HG02970 (cell line): ENCODE measurements around the gene NUDT17.

Source experiments
- ATAC-seq: cut with Tn5 transposase; IDR thresholded peaks from one replicate; pipeline ENCODE4 v1.9.1; 2021; ENCODE audit warnings: mild to moderate bottlenecking, moderate library complexity, moderate number of reproducible peaks; ENCODE audit not compliant: unreplicated experiment, low FRiP score

Gene NUDT17

GRCh38 chr1:145886816-145887215, 41.4 kb downstream of the NUDT17 start:
- ATAC-seq: no peak

DNA sequence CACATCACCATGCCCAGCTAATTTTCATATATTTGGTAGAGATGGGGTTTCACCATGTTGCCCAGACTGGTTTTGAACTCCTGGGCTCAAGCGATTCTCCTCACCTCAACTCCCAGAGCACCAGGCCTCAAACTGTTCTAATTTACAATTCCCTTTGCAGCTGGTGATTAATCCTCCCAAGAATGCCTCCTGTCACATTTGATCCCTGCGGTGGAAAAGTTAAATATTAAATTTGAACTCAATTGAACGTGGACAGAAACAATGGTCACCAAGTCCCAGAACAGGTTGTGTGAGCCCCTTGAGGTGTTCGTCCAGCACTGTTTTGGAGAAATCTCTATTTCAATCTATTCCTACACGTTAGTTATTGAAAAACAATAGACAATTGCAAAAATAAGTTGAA, 42.2 kb downstream of the NUDT17 start:
- no peak for ATAC-seq

- ATAC-seq: no peak
Measured at GRCh38 chr1:145889722-145890121, 44.3 kb downstream of the NUDT17 start.

- ATAC-seq: no peak
Measured at GRCh38 chr1:145891143-145891542, 45.7 kb downstream of the NUDT17 start.

DNA sequence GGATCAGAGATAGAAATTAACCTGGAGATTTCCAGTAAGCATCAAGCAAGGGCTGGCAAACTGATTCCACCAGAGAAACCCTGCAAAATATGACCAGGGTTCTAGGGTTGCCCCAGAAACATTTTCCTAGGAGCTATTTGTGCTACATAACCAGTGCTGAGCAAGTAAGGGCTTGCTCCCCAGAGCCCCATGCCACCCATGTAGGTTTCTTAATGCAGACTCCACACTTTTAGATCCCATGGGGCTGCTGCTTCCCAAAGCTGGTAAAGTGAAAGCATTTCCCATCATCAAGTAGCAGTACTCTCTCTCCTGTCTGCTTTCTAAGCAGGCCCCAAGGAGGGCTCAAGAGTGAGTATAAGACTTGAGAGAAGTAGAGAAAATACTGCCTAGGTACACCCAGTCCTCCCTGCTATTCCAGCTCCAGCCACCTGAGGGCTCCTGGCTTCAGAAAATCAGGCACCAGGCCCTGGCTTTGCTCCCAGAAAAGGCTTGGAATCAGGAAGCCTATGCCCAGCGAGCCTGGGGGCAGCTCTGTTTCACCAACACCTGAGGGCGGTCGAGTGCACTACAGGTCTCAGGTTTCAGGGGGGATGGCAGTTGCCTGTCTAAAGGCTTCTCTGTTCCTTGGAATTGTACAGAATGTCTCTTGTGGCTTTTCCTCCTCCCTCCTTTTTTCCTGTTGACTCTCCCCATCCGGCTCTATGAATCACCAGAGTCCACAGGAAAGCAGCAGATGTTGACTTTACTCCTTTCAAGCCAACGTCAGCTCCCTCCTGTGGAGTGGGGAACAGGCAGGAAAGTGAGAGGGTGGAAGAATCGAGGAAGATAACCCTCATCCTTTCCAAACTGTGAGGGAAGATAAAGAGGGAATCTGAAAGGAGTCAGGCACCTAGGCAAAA, 46.4 kb downstream of the NUDT17 start:
- no peak for ATAC-seq

GRCh38 chr1:145892486-145893087, 47.2 kb downstream of the NUDT17 start:
- no peak for ATAC-seq

DNA sequence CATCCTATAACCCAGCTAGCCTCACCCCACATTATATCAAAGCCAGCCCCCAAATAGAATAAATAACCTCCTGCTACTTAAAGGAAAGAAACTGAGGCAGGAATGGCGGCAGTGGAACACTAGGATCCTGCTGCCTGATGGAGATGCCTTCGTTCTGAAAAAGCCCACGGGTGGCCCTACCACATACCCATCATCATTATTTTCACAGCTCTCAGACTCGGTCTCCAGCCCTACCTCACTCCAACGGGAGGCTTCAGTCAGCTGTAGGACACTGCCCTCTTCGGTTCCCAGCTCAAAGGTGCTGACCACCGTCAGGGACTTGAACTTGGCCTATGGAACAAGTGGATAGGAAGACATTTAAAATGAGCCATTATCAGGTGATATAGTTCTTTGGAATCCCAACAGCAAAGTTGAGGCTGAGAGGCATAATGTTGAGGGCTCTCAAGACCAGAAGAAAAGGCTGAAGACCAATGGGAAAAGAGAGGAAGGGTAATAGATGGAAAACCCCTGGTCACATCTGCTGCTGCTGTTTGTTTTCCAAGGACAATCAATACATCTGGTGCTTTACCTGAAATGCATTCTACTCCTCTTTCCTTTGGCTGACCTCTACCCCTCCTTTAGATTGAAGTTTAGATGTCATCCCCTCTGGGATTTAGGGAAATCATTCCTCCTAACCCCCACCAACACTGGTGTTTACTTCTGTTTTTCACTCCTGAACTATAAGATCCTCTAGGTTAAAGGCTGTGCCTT, 48.1 kb downstream of the NUDT17 start:
- ATAC-seq: no peak

GRCh38 chr1:145895471-145895870, 50.0 kb downstream of the NUDT17 start:
- no peak for ATAC-seq

GRCh38 chr1:145897969-145898368, 52.5 kb downstream of the NUDT17 start:
- ATAC-seq: no peak
